Measurements from ENCODE around the gene SH2D6. TPM values are rescaled to one million over a fixed set of nuclear protein-coding genes. Genes with fewer than 3 reads are reported as not detected.
A peak's percentile ranks its signal among the peaks of the same experiment; 100 is the strongest.

Gene SH2D6
- total RNA-seq, 2 donors from 2014 or later: 0.26 to 15.5 TPM

DNA sequence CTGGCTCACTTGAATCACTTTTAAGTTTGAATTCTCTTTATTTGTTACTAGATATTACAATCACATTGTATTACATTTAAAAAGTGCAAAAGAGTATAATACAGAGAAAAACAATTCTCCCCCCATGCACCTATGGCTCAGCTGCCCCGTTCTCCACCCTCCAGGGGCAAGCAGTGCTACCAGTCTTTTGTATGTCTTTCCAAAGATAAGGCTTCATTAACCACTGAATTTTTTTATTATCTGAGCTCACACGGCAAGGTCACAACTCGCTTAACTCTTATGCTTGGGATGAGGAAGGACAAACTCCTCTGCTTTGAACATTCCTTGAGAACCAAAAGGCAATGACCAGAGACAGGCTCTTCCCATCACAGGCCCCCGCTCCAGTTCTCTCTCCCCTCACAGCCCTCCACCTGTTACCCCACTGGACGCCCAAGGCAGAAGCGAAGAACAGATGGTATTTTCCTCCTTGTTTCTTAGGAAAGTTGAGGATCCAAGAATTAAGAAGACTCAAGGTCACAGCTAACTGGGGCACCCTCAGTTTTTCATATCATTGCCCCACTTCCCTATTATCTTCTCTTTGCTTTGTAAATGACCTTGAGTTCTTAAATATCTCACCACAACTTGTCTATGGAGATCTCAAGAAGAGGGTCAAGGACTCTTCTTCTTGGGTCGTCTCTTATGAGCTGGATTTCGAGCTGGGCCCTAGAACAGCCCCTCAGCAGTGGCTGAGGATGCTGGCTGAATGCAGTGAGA is 30.1 kb downstream of the SH2D6 start:
- intact Hi-C loops (cut with DNase I): no loop called here
- ATAC-seq: no peak
- H3K4me1 ChIP-seq: peaks cover 82% of the 10 kb centered on the region
- H3K27me3 ChIP-seq: no peaks in the 10 kb centered on the region
- no peak overlapping the region for H3K4me3 ChIP-seq
- DNase-seq: no peak
- 44 to 49% methylated on average over 8 of the region's 8 CpGs for WGBS, 2 donors
- H3K9me3 ChIP-seq: no peaks in the 10 kb centered on the region
- TF ChIP-seq, protein P1, sequence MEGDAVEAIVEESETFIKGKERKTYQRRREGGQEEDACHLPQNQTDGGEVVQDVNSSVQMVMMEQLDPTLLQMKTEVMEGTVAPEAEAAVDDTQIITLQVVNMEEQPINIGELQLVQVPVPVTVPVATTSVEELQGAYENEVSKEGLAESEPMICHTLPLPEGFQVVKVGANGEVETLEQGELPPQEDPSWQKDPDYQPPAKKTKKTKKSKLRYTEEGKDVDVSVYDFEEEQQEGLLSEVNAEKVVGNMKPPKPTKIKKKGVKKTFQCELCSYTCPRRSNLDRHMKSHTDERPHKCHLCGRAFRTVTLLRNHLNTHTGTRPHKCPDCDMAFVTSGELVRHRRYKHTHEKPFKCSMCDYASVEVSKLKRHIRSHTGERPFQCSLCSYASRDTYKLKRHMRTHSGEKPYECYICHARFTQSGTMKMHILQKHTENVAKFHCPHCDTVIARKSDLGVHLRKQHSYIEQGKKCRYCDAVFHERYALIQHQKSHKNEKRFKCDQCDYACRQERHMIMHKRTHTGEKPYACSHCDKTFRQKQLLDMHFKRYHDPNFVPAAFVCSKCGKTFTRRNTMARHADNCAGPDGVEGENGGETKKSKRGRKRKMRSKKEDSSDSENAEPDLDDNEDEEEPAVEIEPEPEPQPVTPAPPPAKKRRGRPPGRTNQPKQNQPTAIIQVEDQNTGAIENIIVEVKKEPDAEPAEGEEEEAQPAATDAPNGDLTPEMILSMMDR (IDR thresholded peaks at IDR 0.05): no peak
- H3K27ac ChIP-seq: peak overlapping the region in 3 of 4 donors; percentile 89 to 94 (median 92)
- H3K36me3 ChIP-seq (replicated peaks in 1 of 2; ENCODE audit: insufficient read depth in 1 of 2, low read depth in 2 of 2): no peaks in the 10 kb centered on the region

DNA sequence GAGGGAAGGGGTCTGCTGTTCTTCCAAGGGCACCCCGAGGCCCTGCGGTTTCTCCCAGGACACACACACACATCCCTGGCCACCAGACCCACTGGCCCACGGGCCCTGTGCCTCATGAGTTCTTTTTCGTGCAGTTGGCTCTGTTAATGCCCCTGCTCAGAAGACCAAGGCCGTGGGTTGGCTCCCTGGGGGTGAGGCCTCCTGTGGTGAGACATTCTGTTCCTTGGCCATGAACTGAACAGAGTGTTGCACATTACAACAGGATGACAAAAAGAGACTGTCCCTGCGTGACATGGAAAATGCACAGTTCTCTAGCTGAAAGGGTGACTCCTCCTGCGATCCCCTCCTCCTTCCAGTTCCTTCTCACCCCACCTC is 30.7 kb downstream of the SH2D6 start:
- H3K36me3 ChIP-seq (replicated peaks in 1 of 2; ENCODE audit: insufficient read depth in 1 of 2, low read depth in 2 of 2): no peaks in the 10 kb centered on the region
- TF ChIP-seq, protein P1 (IDR thresholded peaks at IDR 0.05): no peak
- TF ChIP-seq POLR2A (IDR thresholded peaks at IDR 0.05): peak in 1 of 3 donors; percentile 13
- peaks cover 86% of the 10 kb centered on the region for H3K4me1 ChIP-seq
- no peaks in the 10 kb centered on the region for H3K9me3 ChIP-seq
- H3K27ac ChIP-seq: peak overlapping the region in 3 of 4 donors; percentile 89 to 94 (median 92)
- H3K4me3 ChIP-seq: no peak overlapping the region
- H3K27me3 ChIP-seq: no peaks in the 10 kb centered on the region
- intact Hi-C loops (cut with DNase I): no loop called here
- 64 to 68% methylated on average over 5 to 7 of the region's 7 CpGs for WGBS, 2 donors
- ATAC-seq (peak; percentile 3), DNase-seq (peak in 3 of 4 donors; percentile 55 to 61 (median 58))

DNA sequence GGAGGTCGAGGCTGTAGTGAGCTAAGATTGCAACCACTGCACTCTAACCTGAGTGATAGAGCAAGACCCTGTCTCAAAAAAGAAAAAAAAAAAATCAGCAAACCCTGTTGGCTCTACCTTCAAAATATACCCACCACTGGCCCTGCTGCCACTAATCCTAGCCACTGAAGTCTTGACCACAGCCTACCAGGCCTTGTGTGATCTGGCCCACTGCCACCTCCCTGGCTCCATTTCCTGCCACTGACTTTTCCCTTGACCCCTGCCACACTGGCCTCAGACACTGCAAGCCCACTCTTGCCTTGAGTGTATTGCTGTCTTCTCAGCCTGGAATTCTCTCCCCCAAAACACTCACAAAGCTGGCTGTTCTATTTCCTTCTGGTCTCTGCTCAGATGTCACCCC is 33.7 kb downstream of the SH2D6 start:
- H3K27ac ChIP-seq: peak overlapping the region in 3 of 4 donors; percentile 29 to 58 (median 54)
- intact Hi-C loops (cut with DNase I): no loop called here
- H3K27me3 ChIP-seq: no peaks in the 10 kb centered on the region
- ATAC-seq: no peak
- H3K9me3 ChIP-seq: no peaks in the 10 kb centered on the region
- no peaks in the 10 kb centered on the region for H3K36me3 ChIP-seq (replicated peaks in 1 of 2; ENCODE audit: insufficient read depth in 1 of 2, low read depth in 2 of 2)
- 100% methylated on average over 1 of the region's 1 CpG for WGBS, 2 donors
- TF ChIP-seq, protein P1 (IDR thresholded peaks at IDR 0.05): no peak
- no peak for TF ChIP-seq POLR2A (IDR thresholded peaks at IDR 0.05)
- H3K4me3 ChIP-seq: no peak overlapping the region
- peaks cover 67% of the 10 kb centered on the region for H3K4me1 ChIP-seq
- no peak for DNase-seq

DNA sequence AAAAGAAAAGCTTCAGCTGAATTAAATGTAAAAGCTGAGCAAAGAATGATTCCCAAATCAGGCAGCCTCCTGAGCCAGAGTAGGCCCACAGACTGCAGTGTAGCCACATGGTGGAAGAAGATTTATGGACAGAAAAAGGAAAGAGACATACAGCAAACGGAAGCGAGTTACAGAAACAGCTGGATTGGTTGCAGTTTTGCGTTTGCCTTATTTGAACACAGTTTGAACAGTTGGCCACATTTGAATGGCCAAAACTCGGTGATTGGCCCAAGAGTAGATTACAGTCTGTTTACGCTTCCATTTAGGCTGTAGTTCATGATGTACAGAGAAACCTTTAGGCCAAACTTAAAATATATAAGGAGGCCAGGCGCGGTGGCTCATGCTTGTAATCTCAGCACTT is 35.1 kb downstream of the SH2D6 start:
- Histone ChIP-seq H3K27me3 (no peaks in the 10 kb centered on the region), H3K27ac (peak overlapping the region in 3 of 4 donors; percentile 54 to 59 (median 58)), H3K4me3 (no peak overlapping the region), H3K4me1 (peaks cover 57% of the 10 kb centered on the region), H3K9me3 (no peaks in the 10 kb centered on the region), H3K36me3 (replicated peaks in 1 of 2; ENCODE audit: insufficient read depth in 1 of 2, low read depth in 2 of 2) (no peaks in the 10 kb centered on the region)
- DNase-seq (no peak), ATAC-seq (no peak)
- intact Hi-C loops (cut with DNase I): no loop called here
- TF ChIP-seq POLR2A (IDR thresholded peaks at IDR 0.05): no peak
- TF ChIP-seq, protein P1 (IDR thresholded peaks at IDR 0.05): no peak
- 39 to 63% methylated on average over 7 of the region's 7 CpGs for WGBS, 2 donors

All from body of pancreas (tissue), 4 donors.